A673 (cell line): ENCODE results near the gene NKD2.

ENCODE experiments used
- CTCF ChIP-seq: fragments of 300-800, 200-600 bp; sonication (generic); conservative IDR thresholded peaks from 2 replicates; pipeline ENCODE4 v1.5.1; 2017; ENCODE audit warnings: low read depth, mild to moderate bottlenecking, antibody characterized with exemption, low read length, moderate library complexity, mixed read lengths
- EZH2 ChIP-seq: fragments of 200-600 bp; sonication (generic); IDR thresholded peaks from 2 replicates; pipeline ENCODE4 v1.6.1; 2017; ENCODE audit warnings: borderline replicate concordance, low read depth, mild to moderate bottlenecking, mixed read lengths, antibody characterized with exemption, low read length; ENCODE audit not compliant: poor library complexity, severe bottlenecking

- no peak for TF ChIP-seq CTCF
- TF ChIP-seq EZH2: no peak
Observed at GRCh38 chr5:1012313-1012841, 3.8 kb downstream of the NKD2 start.
